GM21619 (cell line): Measurements from ENCODE around the gene C3.
"Not testable (repeated sequence)": the region's sequence is repeated elsewhere in the genome, so short reads cannot be mapped to it uniquely, and the experiment has no call there.

Experiments used
- ATAC-seq: cut with Tn5 transposase; IDR thresholded peaks from one replicate; pipeline ENCODE4 v1.9.1; 2021; ENCODE audit not compliant: unreplicated experiment

The C3 gene

DNA sequence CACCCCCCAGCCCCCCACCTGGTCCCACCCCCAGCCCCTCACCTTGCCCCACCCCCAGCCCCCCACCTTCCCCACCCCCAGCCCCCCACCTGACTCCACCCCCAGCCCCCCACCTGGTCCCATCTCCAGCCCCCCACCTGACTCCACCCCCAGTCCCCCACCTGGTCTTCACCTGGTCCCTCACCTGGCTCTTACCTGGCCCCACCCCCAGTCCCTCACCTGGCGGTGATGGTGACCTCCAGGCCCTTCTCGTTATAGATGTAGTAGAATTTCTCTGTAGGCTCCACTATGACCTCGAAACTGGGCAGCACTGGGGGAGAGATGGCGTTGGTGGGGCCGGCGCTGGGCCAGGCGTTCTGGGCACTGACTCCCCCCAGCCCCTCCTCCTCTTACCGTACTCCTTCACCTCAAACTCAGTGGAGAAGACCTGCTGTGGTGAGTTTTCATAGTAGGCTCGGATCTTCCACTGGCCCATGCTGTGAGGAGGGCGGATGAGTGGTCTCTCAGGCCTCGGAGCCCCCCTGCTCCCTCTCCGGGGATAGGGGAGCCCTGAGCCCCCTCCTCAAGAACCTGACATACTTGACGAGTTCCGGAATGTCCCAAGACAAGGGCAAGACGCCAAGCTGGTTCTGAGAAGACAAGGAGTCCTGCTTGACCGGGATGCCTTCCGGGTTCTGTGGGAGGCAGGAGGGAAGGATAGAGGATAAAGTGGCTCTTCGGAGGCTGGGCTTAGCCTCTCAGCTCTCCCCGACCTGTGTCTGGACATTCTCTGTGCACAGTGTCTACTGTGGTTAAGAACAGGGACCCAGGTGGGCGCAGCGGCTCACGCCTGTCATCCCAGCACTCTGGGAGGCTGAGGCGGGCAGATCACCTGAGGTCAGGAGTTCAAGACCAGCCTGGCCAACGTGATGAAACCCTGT lies 6.4 kb downstream of the C3 start:
- no peak for ATAC-seq

DNA sequence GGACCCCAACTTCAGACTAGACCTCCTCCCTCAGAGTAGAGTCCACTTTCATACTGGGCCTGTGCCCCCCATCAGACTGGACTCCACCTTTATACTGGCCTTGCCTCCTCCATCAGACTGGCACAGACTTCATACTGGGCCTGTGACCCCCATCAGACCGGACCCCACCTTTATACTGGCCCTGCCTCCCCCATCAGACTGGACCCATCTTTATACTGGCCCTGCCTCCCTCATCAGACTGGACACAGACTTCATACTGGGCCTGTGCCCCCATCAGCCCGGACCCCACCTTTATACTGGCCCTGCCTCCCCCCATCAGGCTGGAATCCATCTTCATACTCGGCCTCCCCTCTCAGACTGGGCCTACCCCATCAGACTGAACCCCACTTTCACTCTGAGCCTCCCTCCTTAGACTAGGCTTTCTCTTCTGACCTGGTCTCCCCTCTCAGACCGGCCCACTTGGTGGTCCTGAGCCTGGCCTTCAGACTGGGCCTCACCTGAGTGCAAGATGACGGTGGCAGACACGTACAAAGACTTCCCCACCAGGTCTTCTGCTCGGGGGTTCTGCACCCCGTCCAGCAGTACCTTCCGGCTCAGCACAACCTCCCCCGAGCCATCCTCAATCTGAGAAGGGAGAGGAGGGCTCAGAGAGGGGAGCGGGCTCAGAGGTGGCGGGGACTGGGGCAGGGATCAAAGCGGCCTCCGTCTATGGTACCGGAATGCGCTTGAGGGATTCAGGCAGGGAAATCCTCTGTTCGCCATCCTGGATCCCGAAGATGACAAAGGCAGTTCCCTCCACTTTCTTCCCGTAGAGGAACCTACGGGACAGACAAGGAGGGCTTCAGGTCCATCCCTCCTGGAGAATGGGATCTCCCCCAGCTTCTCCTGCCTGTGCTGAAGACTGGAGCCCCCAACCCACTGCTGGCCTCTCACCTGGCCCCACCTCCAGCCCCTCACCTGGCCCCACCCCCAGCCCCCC lies 7.5 kb downstream of the C3 start:
- no peak for ATAC-seq

DNA sequence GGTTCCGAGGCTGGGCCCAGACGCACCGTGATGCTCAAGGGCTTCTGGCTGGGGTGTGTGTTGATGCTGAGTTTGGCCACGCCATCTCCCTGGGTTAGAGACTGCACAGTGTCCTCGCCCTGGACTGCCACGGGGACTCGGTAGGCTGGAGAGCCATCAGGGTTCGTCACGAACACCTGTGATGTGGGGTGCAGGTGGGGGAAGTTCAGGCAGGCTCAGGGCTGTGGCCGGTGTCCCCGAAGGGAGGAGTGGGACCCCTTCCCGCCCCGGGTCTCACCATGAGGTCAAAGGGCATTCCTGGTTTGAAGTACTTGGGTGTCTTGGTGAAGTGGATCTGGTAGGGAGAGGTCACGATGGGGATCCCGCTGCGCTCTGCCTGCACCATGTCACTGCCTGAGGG lies 8.2 kb downstream of the C3 start:
- ATAC-seq, result no peak

DNA sequence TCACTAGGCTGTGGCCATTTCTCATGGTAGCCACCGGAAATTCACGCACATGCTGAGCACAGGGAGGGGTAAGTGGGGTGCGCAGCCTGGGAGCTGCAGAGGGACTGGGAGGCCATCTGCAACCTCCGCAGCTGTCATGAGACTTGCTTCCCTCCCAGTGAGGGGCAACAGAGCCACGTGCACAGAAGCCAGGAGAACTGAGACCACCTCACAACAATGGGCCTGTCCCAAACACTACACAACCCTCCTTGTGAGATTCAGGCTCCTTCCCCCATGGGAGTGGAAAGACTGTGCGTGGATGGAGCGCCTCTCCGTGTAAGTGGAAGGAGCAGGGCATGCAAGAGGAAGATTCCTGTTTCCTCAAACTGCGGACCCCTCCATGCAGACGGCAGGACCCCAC lies 8.8 kb downstream of the C3 start:
- ATAC-seq, result no peak

DNA sequence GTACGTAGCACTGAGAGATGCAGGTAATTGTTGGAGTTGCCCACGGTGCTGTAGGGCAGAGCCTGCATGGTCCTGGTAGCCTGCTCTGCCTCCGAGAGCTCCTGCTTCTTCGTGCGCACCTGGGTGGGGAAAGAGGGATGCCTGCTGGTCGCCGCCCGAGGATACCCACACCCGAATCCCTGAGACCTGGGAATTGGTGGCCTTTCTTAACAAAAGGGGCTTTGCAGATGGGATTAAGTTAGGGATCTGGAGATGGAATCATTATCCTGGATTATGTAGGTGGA lies 9.4 kb downstream of the C3 start:
- no peak for ATAC-seq

DNA sequence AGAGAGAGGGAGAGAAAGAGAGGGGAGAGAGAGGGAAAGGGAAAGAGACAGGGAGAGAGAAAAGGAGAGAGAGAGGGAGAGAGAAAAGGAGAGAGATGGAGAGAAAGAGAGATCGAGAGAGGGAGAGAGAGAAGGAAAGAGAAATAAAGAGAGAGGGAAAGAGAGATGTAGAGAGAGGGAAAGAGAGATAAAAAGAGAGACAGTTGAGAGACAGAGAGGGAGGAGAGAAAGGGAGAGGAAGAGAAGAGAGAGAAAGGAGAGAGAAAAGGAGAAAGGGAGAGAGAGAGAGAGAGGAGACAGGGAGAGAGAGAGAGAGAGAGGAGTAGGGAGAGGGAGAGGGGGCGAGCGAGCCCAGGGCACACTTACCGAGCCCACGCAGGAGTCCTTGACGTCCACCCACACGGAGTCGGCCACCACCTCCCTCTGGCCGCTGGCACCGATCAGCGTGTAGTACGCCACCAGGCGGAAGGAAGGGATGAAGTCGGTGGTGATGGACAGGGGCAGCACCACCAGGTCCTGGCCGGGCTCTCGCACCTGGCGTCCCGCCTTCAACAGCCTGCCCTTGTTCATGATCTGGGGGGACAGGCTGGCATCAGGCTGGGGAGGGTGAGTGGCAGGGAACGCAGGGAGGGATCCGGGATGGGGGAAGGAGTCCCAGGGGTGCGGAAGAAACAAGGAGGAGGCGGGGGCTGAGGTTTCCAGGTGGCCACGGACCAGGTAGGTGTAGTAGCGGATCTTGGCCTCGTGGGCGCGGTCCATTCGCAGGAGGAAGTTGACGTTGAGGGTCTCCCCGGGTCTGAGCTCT lies 10.0 kb downstream of the C3 start:
- ATAC-seq, result no peak

DNA sequence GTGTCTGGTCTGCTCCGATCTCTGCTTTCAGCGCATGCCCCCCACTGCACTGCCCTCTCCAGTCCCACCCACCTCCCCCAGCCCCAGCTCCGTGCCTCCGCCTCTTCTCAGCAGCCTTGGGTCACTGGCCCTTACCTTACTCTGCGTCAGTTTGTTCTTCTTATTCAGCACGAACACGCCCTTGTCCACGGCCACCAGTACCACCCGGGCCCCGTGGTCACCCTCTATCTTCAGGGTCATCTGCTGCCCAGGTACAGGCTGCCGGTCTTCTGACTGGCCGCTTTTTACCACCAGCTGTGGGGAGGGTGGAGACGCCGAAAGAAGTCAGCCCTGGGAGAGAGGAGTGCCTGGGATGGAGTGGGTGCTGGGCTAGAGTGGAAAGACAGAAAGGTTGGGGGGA lies 10.9 kb downstream of the C3 start:
- no peak for ATAC-seq

DNA sequence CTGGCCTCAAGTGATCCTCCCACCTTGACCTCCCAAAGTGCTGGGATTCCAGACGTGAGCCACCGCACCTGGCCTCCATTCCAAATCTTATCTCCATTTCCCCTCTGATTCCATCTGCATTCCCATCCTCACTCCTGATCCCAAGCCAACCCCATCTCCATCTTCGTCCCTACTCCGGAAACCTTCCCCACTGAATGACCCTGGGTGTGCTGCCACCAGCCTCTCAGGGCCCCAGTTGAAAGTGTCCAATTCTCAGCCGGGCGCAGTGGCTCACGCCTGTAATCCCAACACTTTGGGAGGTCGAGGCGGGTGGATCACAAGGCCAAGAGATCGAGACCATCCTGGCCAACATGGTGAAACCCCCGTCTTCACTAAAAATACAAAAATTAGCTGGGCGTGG lies 11.5 kb downstream of the C3 start:
- ATAC-seq, result not testable (repeated sequence)

DNA sequence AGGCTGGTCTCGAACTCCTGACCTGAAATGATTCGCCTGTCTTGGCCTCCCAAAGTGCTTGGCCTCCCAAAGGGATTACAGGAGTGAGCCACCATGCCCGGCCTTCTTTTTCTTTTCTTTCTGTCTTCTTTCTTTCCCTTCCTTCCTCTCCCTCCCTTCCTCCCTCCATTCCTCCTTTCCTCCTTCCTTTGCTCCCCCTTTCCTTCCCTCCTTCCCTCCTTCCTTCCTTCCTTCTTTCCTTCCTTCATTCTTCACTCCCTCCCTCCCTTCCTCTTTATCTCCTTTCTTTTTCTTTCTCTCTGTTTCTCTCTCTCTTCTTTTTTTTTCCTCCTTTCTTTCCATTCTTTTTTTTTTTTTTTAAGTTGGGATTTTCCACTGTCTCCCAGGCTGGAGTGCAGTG lies 12.1 kb downstream of the C3 start:
- ATAC-seq, result no peak

DNA sequence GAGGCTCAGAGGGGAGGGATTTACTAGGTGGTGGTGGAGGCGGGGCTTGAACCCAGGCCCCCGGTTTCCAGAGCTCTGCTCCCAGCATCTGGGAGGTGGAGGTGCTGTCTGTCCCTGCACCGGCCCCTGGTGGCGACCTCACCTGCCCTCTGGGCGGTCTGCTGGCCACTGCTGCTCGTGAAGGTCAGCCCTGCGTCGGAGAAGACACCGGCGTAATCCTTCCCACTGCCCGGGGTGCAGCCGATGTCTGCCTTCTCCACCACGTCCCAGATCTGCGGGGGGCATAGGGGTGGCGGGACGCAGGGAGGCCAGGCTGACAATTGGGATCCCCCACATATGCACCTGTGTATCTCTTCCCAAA lies 12.8 kb downstream of the C3 start:
- ATAC-seq, result no peak

DNA sequence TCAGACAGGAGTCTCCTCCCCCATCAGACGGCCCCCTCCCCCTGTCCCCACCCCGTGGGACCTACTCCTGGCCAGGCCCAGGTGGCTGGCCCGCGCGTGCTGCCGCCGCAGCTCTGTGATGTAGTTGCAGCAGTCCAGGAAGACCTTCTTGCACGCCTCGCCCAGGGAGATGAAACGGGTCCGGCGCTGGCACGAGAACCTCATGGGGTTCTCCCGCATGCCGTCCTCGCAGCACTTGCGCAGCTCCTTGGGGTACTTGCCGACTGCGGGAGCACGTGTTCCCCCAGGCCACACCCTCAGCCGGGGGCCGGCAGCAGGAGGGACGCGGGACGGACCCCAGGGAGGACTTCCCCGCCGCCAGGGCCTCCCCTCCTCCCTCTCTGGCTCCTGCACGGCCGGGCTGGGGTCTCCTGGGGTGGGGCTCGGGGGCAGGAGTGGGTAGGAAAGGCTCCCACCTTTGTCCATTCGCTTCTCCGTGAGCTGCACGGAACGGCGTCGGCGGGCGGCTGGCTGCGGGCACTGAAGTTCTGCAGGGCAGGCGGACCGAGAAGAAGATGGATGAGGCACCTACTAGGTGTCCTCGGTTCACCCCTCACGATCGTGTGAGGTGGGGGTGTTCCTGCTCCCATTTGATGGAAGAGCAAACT lies 13.3 kb downstream of the C3 start:
- ATAC-seq, result no peak

DNA sequence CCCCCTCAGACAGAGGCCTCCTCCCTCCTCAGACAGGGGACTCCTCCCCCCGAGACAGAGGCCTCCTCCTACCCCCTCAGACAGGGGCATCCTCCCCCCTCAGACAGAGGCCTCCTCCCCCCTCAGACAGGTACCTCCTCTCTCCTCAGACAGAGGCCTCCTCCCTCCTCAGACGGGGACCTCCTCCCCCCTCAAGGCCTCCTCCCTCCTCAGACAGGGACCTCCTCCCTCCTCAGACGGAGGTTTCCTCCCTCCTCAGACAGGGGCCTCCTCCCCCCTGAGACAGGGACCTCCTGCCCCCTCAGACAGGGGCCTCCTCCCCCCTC lies 13.9 kb downstream of the C3 start:
- ATAC-seq, result no peak

DNA sequence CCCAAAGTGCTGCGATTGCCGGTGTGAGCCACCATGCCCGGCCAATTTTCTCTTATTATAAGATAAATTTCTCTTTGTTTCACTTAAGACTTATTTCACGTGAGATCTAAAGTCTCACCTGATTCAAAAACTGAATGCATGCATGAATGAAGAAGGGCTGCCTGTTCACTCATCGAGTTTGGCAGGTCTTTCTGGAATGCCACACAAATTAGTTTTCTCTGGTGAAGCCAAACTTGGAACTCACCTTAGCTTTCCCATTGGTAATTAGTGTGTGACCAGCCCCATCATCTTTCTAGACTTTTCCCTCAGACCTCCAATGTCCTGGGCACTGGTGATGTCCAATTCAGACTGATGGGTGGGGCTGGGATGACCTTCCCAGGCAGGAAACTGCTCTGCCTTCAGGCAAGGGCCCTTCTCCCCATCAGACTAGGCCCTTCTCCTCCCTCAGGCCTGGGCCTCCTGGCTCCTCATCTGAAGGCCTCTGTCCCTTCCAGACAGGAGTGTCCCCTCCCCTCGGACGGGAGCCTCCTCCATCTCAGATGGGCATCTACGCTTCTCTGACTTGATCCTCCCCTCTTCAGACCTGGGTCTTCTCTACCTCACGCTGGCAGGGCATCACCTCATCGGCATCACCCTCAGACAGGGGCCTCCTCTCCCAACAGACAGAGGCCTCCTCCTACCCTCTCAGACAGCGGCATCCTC lies 14.4 kb downstream of the C3 start:
- no peak for ATAC-seq

DNA sequence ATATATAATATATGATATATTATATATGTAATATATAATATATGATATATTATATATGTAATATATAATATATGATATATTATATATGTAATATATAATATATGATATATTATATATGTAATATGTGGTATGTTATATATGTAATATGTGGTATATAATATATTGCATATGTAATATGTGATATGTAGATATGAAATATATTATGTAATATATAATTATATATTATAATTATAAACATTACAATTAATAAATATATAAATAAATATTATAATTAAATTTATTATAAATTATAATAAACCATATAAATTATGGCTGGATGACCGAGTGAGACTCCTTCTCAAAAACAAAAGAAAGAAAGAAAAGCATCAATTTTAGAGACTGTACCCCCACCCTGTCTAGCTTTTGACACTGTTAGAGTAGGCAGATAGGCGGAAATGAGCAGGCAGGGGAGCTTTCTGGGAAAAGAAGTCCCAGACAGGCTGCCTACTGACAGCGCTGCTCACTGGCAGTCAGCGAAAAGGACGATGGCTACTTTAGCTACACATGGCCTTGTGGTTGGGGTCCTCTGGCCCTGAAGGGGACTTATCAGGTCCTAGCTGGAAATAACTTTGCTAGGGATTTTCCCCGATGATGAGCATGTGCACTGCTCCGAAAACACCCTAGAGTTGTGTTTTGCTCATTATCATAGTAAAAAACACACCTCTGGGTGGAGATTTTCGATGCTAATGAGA lies 19.7 kb downstream of the C3 start:
- no peak for ATAC-seq

DNA sequence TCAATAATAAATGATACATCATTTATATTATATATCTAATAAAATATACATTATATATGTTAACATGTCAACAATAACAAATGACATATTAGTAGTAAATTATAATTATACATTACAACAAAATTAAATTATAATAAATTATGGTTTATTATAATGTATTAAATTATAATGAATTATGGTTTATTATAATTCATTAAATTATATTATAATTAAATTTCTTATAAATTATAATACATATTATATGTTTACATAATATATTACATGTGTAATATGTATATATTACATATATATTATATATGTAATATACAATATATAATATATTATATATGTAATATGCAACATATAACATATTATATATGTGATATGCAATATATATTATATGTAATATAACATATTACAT lies 20.5 kb downstream of the C3 start:
- no peak for ATAC-seq

DNA sequence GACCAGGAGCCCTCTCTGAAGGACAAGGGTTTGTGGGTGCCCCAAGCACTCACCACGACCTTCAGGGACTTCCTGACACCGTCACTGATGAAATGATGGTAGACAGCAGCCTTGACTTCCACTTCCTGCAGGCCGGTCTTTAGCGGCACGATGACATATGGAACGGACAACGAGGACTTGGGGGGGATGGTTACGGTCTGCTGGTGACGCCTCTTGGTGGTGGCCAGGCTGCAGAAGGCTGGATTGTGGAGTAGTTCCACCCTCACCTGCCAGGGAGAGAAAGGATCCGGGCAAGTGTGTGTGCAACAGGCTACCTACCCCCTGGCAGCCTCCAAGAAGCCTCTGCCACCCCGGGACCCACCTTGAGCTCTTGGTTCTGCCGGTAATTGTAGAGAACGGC lies 23.2 kb downstream of the C3 start:
- no peak for ATAC-seq

DNA sequence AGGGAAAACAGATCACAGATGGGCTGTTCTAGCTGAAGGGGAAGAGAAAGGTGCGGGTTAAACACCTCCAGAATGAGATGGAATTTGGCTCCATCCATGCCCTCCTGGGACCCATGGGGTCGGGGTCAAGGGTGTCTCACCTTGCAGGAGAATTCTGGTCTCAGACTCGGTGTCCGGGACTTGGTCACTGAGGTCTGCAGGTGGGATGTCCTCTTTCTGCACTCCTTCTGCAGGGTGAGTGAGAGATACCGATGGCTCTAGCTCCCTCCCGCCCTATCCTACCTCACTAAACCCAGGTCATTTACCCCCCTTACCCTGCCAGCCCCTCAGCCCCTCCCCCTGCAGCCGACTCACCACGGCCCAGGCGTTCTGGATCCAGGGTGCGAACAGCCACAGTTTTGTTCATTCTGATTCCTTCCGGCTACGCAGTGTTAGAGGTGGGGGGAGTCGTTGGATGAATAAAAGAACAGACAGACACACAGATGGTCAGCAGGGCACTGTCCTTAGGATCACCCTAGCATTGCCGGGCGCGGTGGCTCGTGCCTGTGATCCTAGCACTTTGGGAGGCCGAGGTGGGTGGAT lies 24.1 kb downstream of the C3 start:
- ATAC-seq, result no peak

DNA sequence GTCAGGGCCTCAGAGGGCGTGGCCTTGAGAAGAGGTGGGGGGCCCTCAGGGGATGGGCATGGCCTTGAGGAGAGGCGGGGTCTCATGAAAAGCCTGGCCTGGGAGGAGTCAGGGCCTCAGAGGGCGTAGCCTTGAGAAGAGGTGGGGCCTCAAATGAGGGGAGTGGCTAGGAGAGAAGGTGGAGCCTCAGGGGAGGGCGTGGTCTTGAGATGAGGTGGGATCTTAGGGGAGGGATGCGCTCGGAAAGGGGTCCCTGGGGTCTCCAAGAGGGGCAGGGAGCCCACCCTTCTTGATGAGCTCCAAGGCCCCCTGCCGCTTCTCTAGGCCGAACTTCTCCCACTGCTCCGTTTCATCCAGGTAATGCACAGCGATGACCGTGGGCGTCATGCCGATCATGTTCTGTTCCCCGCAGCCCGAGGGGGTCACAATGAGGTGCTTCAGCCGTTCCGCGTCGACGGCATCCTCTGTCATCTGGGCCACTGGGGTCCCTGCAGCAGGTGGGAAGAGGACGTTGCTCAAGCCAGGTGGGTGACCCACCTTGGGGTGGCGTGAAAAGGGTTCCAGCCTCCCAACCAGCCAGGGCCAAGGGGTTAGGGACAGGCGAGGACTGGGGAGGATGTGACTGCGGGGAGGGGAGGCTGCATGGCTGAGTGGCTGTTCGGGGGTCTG lies 26.2 kb downstream of the C3 start:
- ATAC-seq, result no peak

DNA sequence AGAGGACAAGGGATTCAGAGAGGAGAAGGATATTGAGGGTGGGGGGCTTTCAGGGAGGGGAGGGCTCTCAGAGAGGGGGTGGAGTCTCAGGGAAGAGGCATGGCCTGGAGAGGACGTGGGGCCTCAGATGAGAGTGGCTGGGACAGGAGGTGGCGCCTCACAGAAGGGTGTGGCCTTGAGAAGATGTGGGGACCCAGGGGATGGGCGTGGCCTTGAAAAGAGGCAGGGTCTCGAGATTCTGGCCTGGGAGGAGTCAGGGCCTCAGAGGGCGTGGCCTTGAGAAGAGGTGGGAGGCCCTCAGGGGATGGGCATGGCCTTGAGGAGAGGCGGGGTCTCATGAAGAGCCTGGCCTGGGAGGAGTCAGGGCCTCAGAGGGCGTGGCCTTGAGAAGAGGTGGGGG lies 26.8 kb downstream of the C3 start:
- no peak for ATAC-seq
